HepG2 (cell line): ENCODE measurements around the gene DHRS1. TPM values are rescaled to one million over a fixed set of nuclear protein-coding genes. Genes with fewer than 3 reads are reported as not detected.

Experiments used
- ADNP ChIP-seq: sonication (generic); formaldehyde crosslinking; IDR thresholded peaks from 2 replicates; pipeline ENCODE4 v1.4.0; 2020; ENCODE audit warnings: missing genetic modification reagents
- NR1H2 ChIP-seq: sonication (generic); formaldehyde crosslinking; IDR thresholded peaks from 2 replicates; pipeline ENCODE4 v1.8.1; 2022; ENCODE audit warnings: low read depth, missing genetic modification reagents, borderline replicate concordance
- ZFP90 ChIP-seq: sonication (generic); formaldehyde crosslinking; IDR thresholded peaks from 2 replicates; pipeline ENCODE4 v1.8.0; 2022; ENCODE audit warnings: missing genetic modification reagents, mild to moderate bottlenecking, inconsistent platforms, borderline replicate concordance
- ZNF280D ChIP-seq: sonication (generic); formaldehyde crosslinking; IDR thresholded peaks from 2 replicates; pipeline ENCODE4 v1.5.1; 2020; ENCODE audit warnings: mild to moderate bottlenecking, missing genetic modification reagents
- ZNF451 ChIP-seq: sonication (generic); formaldehyde crosslinking; IDR thresholded peaks from 2 replicates; pipeline ENCODE4 v1.5.0; 2020; ENCODE audit warnings: mild to moderate bottlenecking, missing genetic modification reagents
- ZNF576 ChIP-seq: sonication (generic); formaldehyde crosslinking; IDR thresholded peaks from 2 replicates; pipeline ENCODE4 v1.4.0; 2020; ENCODE audit warnings: mild to moderate bottlenecking, missing genetic modification reagents
- ZNF615 ChIP-seq: sonication (generic); formaldehyde crosslinking; IDR thresholded peaks from 2 replicates; pipeline ENCODE4 v1.5.0; 2020; ENCODE audit warnings: mild to moderate bottlenecking, missing genetic modification reagents, borderline replicate concordance
- ZNF781 ChIP-seq: sonication (generic); formaldehyde crosslinking; IDR thresholded peaks from 2 replicates; pipeline ENCODE4 v1.5.1; 2020; ENCODE audit warnings: borderline replicate concordance, mild to moderate bottlenecking, missing genetic modification reagents; ENCODE audit errors: not compliant biosample characterization
- polyA plus RNA-seq, 8 experiments: library from polyadenylated mRNA; depleted of rRNA in 3 of 8; stranded (reverse) in 7 of 8; unstranded in 1 of 8; fragments of >200 nt; fragmentation: Illumina TruSeq in 4 of 8; extraction: Trizol in 4 of 8; gene quantifications; 2 replicates each; pipeline versions ENCODE4 v1.2.1 to v1.2.3, GENCODE V29; 2011 to 2016; ENCODE audit warnings: low read depth in 4 of 8, missing spikeins in 1 of 8, mixed read lengths in 1 of 8; ENCODE audit not compliant: insufficient read depth in 1 of 8
- total RNA-seq, 5 experiments: library from RNA; depleted of rRNA; stranded (reverse); fragments of >200 nt; fragmentation: Illumina TruSeq; extraction: Trizol; gene quantifications; 2 replicates each; pipeline ENCODE4 v1.2.3, GENCODE V29; 2016; ENCODE audit warnings: low read depth in 1 of 5
- TF ChIP-seq, protein P1 (sequence below): IDR thresholded peaks from 2 replicates; pipeline ENCODE4 v1.6.1; 2016; ENCODE audit warnings: low read depth, missing genetic modification reagents, missing compliant biosample characterization
- TF ChIP-seq, protein P2 (sequence below), 2 experiments: IDR thresholded peaks; 2 replicates each; pipeline ENCODE4 v1.6.1; 2011 to 2012; ENCODE audit warnings: low read length in 2 of 2, borderline replicate concordance in 1 of 2, low read depth in 1 of 2, mild to moderate bottlenecking in 1 of 2, moderate library complexity in 1 of 2
- TF ChIP-seq, protein P3 (sequence below): sonication (generic); formaldehyde crosslinking; IDR thresholded peaks from 2 replicates; pipeline ENCODE4 v1.5.1; 2020; ENCODE audit warnings: mild to moderate bottlenecking, missing genetic modification reagents, moderate library complexity

Gene DHRS1
- total and polyA plus RNA-seq, 2 of the 13 experiments (the other 11 are each of a cell fraction or from before 2014, with no cell fraction given), result 49.8 to 60.8 TPM

- TF ChIP-seq, protein P1, sequence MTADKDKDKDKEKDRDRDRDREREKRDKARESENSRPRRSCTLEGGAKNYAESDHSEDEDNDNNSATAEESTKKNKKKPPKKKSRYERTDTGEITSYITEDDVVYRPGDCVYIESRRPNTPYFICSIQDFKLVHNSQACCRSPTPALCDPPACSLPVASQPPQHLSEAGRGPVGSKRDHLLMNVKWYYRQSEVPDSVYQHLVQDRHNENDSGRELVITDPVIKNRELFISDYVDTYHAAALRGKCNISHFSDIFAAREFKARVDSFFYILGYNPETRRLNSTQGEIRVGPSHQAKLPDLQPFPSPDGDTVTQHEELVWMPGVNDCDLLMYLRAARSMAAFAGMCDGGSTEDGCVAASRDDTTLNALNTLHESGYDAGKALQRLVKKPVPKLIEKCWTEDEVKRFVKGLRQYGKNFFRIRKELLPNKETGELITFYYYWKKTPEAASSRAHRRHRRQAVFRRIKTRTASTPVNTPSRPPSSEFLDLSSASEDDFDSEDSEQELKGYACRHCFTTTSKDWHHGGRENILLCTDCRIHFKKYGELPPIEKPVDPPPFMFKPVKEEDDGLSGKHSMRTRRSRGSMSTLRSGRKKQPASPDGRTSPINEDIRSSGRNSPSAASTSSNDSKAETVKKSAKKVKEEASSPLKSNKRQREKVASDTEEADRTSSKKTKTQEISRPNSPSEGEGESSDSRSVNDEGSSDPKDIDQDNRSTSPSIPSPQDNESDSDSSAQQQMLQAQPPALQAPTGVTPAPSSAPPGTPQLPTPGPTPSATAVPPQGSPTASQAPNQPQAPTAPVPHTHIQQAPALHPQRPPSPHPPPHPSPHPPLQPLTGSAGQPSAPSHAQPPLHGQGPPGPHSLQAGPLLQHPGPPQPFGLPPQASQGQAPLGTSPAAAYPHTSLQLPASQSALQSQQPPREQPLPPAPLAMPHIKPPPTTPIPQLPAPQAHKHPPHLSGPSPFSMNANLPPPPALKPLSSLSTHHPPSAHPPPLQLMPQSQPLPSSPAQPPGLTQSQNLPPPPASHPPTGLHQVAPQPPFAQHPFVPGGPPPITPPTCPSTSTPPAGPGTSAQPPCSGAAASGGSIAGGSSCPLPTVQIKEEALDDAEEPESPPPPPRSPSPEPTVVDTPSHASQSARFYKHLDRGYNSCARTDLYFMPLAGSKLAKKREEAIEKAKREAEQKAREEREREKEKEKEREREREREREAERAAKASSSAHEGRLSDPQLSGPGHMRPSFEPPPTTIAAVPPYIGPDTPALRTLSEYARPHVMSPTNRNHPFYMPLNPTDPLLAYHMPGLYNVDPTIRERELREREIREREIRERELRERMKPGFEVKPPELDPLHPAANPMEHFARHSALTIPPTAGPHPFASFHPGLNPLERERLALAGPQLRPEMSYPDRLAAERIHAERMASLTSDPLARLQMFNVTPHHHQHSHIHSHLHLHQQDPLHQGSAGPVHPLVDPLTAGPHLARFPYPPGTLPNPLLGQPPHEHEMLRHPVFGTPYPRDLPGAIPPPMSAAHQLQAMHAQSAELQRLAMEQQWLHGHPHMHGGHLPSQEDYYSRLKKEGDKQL (CRISPR knock-in tag), result no peak
- no peak for TF ChIP-seq ZNF451 (CRISPR knock-in tag)
- TF ChIP-seq ZNF576 (CRISPR knock-in tag), result no peak
- no peak for TF ChIP-seq ZFP90 (CRISPR knock-in tag)
- TF ChIP-seq NR1H2 (CRISPR knock-in tag), result no peak
- no peak for TF ChIP-seq ZNF781 (CRISPR knock-in tag)
- TF ChIP-seq ZNF280D, result no peak
- TF ChIP-seq, protein P2, sequence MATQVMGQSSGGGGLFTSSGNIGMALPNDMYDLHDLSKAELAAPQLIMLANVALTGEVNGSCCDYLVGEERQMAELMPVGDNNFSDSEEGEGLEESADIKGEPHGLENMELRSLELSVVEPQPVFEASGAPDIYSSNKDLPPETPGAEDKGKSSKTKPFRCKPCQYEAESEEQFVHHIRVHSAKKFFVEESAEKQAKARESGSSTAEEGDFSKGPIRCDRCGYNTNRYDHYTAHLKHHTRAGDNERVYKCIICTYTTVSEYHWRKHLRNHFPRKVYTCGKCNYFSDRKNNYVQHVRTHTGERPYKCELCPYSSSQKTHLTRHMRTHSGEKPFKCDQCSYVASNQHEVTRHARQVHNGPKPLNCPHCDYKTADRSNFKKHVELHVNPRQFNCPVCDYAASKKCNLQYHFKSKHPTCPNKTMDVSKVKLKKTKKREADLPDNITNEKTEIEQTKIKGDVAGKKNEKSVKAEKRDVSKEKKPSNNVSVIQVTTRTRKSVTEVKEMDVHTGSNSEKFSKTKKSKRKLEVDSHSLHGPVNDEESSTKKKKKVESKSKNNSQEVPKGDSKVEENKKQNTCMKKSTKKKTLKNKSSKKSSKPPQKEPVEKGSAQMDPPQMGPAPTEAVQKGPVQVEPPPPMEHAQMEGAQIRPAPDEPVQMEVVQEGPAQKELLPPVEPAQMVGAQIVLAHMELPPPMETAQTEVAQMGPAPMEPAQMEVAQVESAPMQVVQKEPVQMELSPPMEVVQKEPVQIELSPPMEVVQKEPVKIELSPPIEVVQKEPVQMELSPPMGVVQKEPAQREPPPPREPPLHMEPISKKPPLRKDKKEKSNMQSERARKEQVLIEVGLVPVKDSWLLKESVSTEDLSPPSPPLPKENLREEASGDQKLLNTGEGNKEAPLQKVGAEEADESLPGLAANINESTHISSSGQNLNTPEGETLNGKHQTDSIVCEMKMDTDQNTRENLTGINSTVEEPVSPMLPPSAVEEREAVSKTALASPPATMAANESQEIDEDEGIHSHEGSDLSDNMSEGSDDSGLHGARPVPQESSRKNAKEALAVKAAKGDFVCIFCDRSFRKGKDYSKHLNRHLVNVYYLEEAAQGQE (IDR thresholded peaks at IDR 0.05; ENCODE audit: borderline replicate concordance in 1 of 2, low read depth in 1 of 2, low read length in 2 of 2), result no peak
- no peak for TF ChIP-seq ZNF615 (CRISPR knock-in tag)
- TF ChIP-seq ADNP (CRISPR knock-in tag), result no peak
- TF ChIP-seq, protein P3, sequence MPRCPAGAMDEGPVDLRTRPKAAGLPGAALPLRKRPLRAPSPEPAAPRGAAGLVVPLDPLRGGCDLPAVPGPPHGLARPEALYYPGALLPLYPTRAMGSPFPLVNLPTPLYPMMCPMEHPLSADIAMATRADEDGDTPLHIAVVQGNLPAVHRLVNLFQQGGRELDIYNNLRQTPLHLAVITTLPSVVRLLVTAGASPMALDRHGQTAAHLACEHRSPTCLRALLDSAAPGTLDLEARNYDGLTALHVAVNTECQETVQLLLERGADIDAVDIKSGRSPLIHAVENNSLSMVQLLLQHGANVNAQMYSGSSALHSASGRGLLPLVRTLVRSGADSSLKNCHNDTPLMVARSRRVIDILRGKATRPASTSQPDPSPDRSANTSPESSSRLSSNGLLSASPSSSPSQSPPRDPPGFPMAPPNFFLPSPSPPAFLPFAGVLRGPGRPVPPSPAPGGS, result 0 out of 2 replicates have a peak, but pooled peaks have one; percentile 57
Observed at GRCh38 chr14:24297190-24297964, 2.2 kb downstream of the DHRS1 start (continued).
